ENCODE results near the gene FUZ. TPM values are rescaled to one million over a fixed set of nuclear protein-coding genes. Genes with fewer than 3 reads are reported as not detected.

FUZ gene
- total RNA-seq, 1 donor from 2014 or later = 25.8 TPM

- Mint-ChIP-seq H3K36me3 (peaks cover 5% of the 10 kb centered on the region), H3K4me3 (no peak overlapping the region), H3K9me3 (peaks cover 9% of the 10 kb centered on the region), H3K4me1 (peaks cover 8% of the 10 kb centered on the region), H3K27me3 (ENCODE audit: low read depth) (no peaks in the 10 kb centered on the region), H3K27ac (peak overlapping the region; percentile 71)
- TF ChIP-seq CTCF (IDR thresholded peaks at IDR 0.05; ENCODE audit: unreplicated experiment) = no peak
- DNase-seq (ENCODE audit: low spot score in 2 of 2, unreplicated experiment in 2 of 2) = no peak
Measured at GRCh38 chr19:49758292-49758691, 54.8 kb downstream of the FUZ start.

Small RNA genes lying within 50 kb of the gene (microRNA-seq; reads per million reads assigned to microRNA genes)
- 9.4 reads per million, percentile 31 among the genes with 10 or more reads in this experiment for gene MIR4749
- 4.4 reads per million, percentile 15 among the genes with 10 or more reads in this experiment for gene MIR6799
- 2.3 reads per million for gene MIR6800

Other genes with a start within 250 kb of the FUZ start
- gene NOSIP, start 232.7 kb downstream of the FUZ start, total RNA-seq = 53.3 to 60.7 TPM (median 60.1 TPM) in 3 replicates
- gene PRRG2, start 232.0 kb downstream of the FUZ start, total RNA-seq = 0.87 to 1.4 TPM (median 1.1 TPM) in 3 replicates
- 53.3 to 58.5 TPM (median 54.2 TPM) in 3 replicates for gene PRR12, start 222.1 kb downstream of the FUZ start, total RNA-seq
- 26.0 to 28.6 TPM (median 26.9 TPM) in 3 replicates for gene RRAS, start 173.1 kb downstream of the FUZ start, total RNA-seq
- gene SCAF1, start 171.1 kb downstream of the FUZ start, total RNA-seq = 87.3 to 89.9 TPM (median 88.9 TPM) in 3 replicates
- 89.4 to 101 TPM (median 95.0 TPM) in 3 replicates for gene IRF3, start 147.4 kb downstream of the FUZ start, total RNA-seq
- gene BCL2L12, start 147.4 kb downstream of the FUZ start, total RNA-seq = 44.5 to 46.0 TPM (median 44.7 TPM) in 3 replicates
- 273 to 283 TPM (median 280 TPM) in 3 replicates for gene PRMT1, start 136.0 kb downstream of the FUZ start, total RNA-seq
- gene ADM5, start 123.7 kb downstream of the FUZ start, total RNA-seq = 10.4 to 10.5 TPM (median 10.4 TPM) in 3 replicates
- gene CPT1C, start 122.2 kb downstream of the FUZ start, total RNA-seq = 60.3 to 62.5 TPM (median 60.9 TPM) in 3 replicates
- not detected in 3 replicates for gene TSKS, start 50.0 kb downstream of the FUZ start, total RNA-seq
- gene AP2A1, start 46.3 kb downstream of the FUZ start, total RNA-seq = 84.6 to 89.6 TPM (median 85.2 TPM) in 3 replicates
- 103 to 107 TPM (median 105 TPM) in 3 replicates for gene MED25, start 5.0 kb upstream of the FUZ start, total RNA-seq
- gene PTOV1, start 37.9 kb upstream of the FUZ start, total RNA-seq = 415 to 431 TPM (median 422 TPM) in 3 replicates
- gene PNKP, start 54.3 kb upstream of the FUZ start, total RNA-seq = 96.6 to 103 TPM (median 97.8 TPM) in 3 replicates
- gene AKT1S1, start 64.1 kb upstream of the FUZ start, total RNA-seq = 41.8 to 45.3 TPM (median 42.5 TPM) in 3 replicates
- gene TBC1D17, start 64.4 kb upstream of the FUZ start, total RNA-seq = 46.8 to 53.7 TPM (median 49.7 TPM) in 3 replicates
- 1.3 to 1.7 TPM (median 1.6 TPM) in 3 replicates for gene IL4I1, start 83.6 kb upstream of the FUZ start, total RNA-seq
- gene ATF5, start 115.9 kb upstream of the FUZ start, total RNA-seq = 21.7 to 22.7 TPM (median 22.1 TPM) in 3 replicates
- 67.6 to 78.9 TPM (median 71.8 TPM) in 3 replicates for gene NUP62, start 116.2 kb upstream of the FUZ start, total RNA-seq
- gene SIGLEC11, start 147.9 kb upstream of the FUZ start, total RNA-seq = 0.62 to 2.8 TPM (median 1.7 TPM) in 3 replicates
- gene VRK3, start 212.1 kb upstream of the FUZ start, total RNA-seq = 40.1 to 42.0 TPM (median 40.6 TPM) in 3 replicates
- gene ZNF473, start 212.7 kb upstream of the FUZ start, total RNA-seq = 11.1 to 13.1 TPM (median 12.4 TPM) in 3 replicates

All from mesothelial cell of epicardium (in vitro differentiated cells).